IMR-90 (cell line): ENCODE data around the gene NDRG4. TPM values are rescaled to one million over a fixed set of nuclear protein-coding genes. Genes with fewer than 3 reads are reported as not detected.

Source experiments
- ATAC-seq: fragments of 200-7000 bp; cut with Tn5 transposase; 2 replicates; pipeline ENCODE4 v1.9.1; 2020; ENCODE audit warnings: low read depth, mild to moderate bottlenecking, moderate library complexity
- BruUV-seq: library from RNA; stranded (reverse); fragments of 400-500 nt; replicated peaks from 2 replicates; lab custom pipeline; 2021; lab: Mats Ljungman, UMichigan
- CTCF ChIA-PET: fragments of 300-600 bp; formaldehyde crosslinking; extraction: SDS; loops from one replicate; lab custom pipeline; 2021; ENCODE audit warnings: antibody characterized with exemption; lab: Yijun Ruan, JAX
- POLR2A ChIA-PET: fragments of 300-600 bp; sonication (Branson Sonifier 250); formaldehyde crosslinking; loops from one replicate; lab custom pipeline; 2022; ENCODE audit warnings: antibody characterized with exemption; ENCODE audit not compliant: unreplicated experiment; lab: Charles Lee
- DNase-seq: peaks from one replicate; pipeline ENCODE4 v3.0.0; 2013
- H2AFZ ChIP-seq: replicated peaks from 2 replicates; pipeline ENCODE3; 2013; ENCODE audit warnings: low read length, mild to moderate bottlenecking; ENCODE audit not compliant: poor library complexity
- H2AK5ac ChIP-seq: 2 replicates; pipeline ENCODE4 v1.6.1; 2013; ENCODE audit warnings: low read depth, low read length, inconsistent platforms
- H2AK9ac ChIP-seq: replicated peaks from 2 replicates; pipeline ENCODE3; 2013; ENCODE audit warnings: mild to moderate bottlenecking, low read depth, low read length, moderate library complexity; ENCODE audit not compliant: poor library complexity
- H2BK120ac ChIP-seq: 2 replicates; pipeline ENCODE4 v1.6.1; 2013; ENCODE audit warnings: low read depth, low read length, inconsistent platforms
- H2BK15ac ChIP-seq: 3 replicates; pipeline ENCODE4 v1.6.1; 2013; ENCODE audit warnings: low read depth, low read length, inconsistent platforms
- H2BK20ac ChIP-seq: 2 replicates; pipeline ENCODE4 v1.6.1; 2013; ENCODE audit warnings: low read depth, mild to moderate bottlenecking, inconsistent platforms, low read length, moderate library complexity
- H2BK5ac ChIP-seq: 2 replicates; pipeline ENCODE4 v1.6.1; 2013; ENCODE audit warnings: mild to moderate bottlenecking, low read depth, low read length, inconsistent platforms; ENCODE audit not compliant: poor library complexity, severe bottlenecking
- H3K14ac ChIP-seq: replicated peaks from 2 replicates; pipeline ENCODE4 v1.6.1; 2013; ENCODE audit warnings: low read depth, low read length, inconsistent platforms
- H3K18ac ChIP-seq: 2 replicates; pipeline ENCODE4 v1.6.1; 2013; ENCODE audit warnings: low read depth, low read length, control low read depth
- H3K23ac ChIP-seq: 2 replicates; pipeline ENCODE4 v1.6.1; 2013; ENCODE audit warnings: low read depth, low read length, inconsistent platforms
- H3K27ac ChIP-seq: 2 replicates; pipeline ENCODE4 v1.5.1; 2013; ENCODE audit warnings: mild to moderate bottlenecking, control low read depth, low read length; ENCODE audit not compliant: insufficient read depth
- H3K27me3 ChIP-seq: 2 replicates; pipeline ENCODE4 v1.6.1; 2013; ENCODE audit warnings: low read length; ENCODE audit not compliant: control insufficient read depth, insufficient read depth
- H3K36me3 ChIP-seq: 2 replicates; pipeline ENCODE4 v1.6.1; 2013; ENCODE audit warnings: low read length, mixed read lengths; ENCODE audit not compliant: control insufficient read depth, insufficient read depth
- H3K4ac ChIP-seq: 2 replicates; pipeline ENCODE4 v1.6.1; 2013; ENCODE audit warnings: low read depth, low read length, inconsistent platforms
- H3K4me1 ChIP-seq: 2 replicates; pipeline ENCODE4 v1.6.1; 2013; ENCODE audit warnings: low read length, mixed read lengths; ENCODE audit not compliant: control insufficient read depth, insufficient read depth
- H3K4me2 ChIP-seq: 2 replicates; pipeline ENCODE4 v1.6.1; 2013; ENCODE audit warnings: low read depth, mild to moderate bottlenecking, control low read depth, low read length, moderate library complexity
- H3K4me3 ChIP-seq: 2 replicates; pipeline ENCODE4 v1.5.1; 2013; ENCODE audit warnings: low read depth, mild to moderate bottlenecking, control low read depth, low read length, moderate library complexity; ENCODE audit not compliant: insufficient read depth
- H3K56ac ChIP-seq: 2 replicates; pipeline ENCODE4 v1.6.1; 2013; ENCODE audit warnings: low read length, inconsistent platforms; ENCODE audit not compliant: insufficient read depth; ENCODE audit errors: extremely low read depth
- H3K79me1 ChIP-seq, 2 experiments: 2 replicates each; pipeline ENCODE4 v1.6.1; 2013; ENCODE audit warnings: low read length in 2 of 2, inconsistent platforms in 1 of 2, low read depth in 1 of 2
- H3K9ac ChIP-seq: 2 replicates; pipeline ENCODE4 v1.6.1; 2013; ENCODE audit warnings: low read depth, low read length, control low read depth
- H3K9me1 ChIP-seq: 2 replicates; pipeline ENCODE4 v1.6.1; 2013; ENCODE audit warnings: low read length, inconsistent platforms; ENCODE audit not compliant: insufficient read depth
- H3K9me3 ChIP-seq: 2 replicates; pipeline ENCODE4 v1.6.1; 2013; ENCODE audit warnings: low read length; ENCODE audit not compliant: control insufficient read depth, insufficient read depth
- H4K20me1 ChIP-seq: 2 replicates; pipeline ENCODE4 v1.6.1; 2013; ENCODE audit warnings: low read length, inconsistent platforms; ENCODE audit not compliant: insufficient read depth
- H4K5ac ChIP-seq: 2 replicates; pipeline ENCODE4 v1.6.1; 2013; ENCODE audit warnings: mild to moderate bottlenecking, low read depth, low read length, control low read depth
- H4K8ac ChIP-seq, 2 experiments: 2 replicates each; pipeline ENCODE4 v1.6.1; 2013; ENCODE audit warnings: low read depth in 2 of 2, low read length in 2 of 2, control low read depth in 1 of 2, inconsistent platforms in 1 of 2
- H4K91ac ChIP-seq: 2 replicates; pipeline ENCODE4 v1.6.1; 2013; ENCODE audit warnings: low read depth, low read length, inconsistent platforms; ENCODE audit not compliant: insufficient read depth
- BHLHE40 ChIP-seq: fragments of 150-350 bp; IDR thresholded peaks from 2 replicates; pipeline ENCODE4 v1.6.1; 2016; ENCODE audit warnings: mild to moderate bottlenecking, low read depth, low read length
- FOS ChIP-seq: fragments of 150-350 bp; IDR thresholded peaks from 2 replicates; pipeline ENCODE4 v1.6.1; 2016; ENCODE audit warnings: low read depth, low read length
- MAZ ChIP-seq: IDR thresholded peaks from 2 replicates; pipeline ENCODE4 v1.6.1; 2012; ENCODE audit warnings: low read depth, mild to moderate bottlenecking, low read length, improper control_type of control experiment, moderate library complexity, borderline replicate concordance
- NFE2L2 ChIP-seq: fragments of 150-350 bp; IDR thresholded peaks from 2 replicates; pipeline ENCODE4 v1.6.1; 2016; ENCODE audit warnings: low read depth, mild to moderate bottlenecking, low read length
- POLR2A ChIP-seq: IDR thresholded peaks from 2 replicates; pipeline ENCODE4 v1.6.1; 2012; ENCODE audit warnings: mild to moderate bottlenecking, low read depth, low read length
- RAD21 ChIP-seq: IDR thresholded peaks from 2 replicates; pipeline ENCODE4 v1.6.1; 2012; ENCODE audit warnings: low read length, improper control_type of control experiment
- WGBS, 2 experiments: methylation state at CpG; one replicate each; pipeline versions ENCODE4 v1.1.5 to v1.1.7; 2013; ENCODE audit warnings: missing lambda C conversion rate in 2 of 2; ENCODE audit not compliant: insufficient read length in 1 of 2; ENCODE audit errors: extremely low coverage in 2 of 2; 5-methylcytosine and 5-hydroxymethylcytosine counted together
- dilution Hi-C: fragments of 300-500 bp; cut with HindIII; formaldehyde crosslinking; loops from one replicate; pipeline ENCODE4 v1.14.3; 2018; ENCODE audit warnings: low sequenced_read_pairs; ENCODE audit not compliant: unreplicated experiment
- in situ Hi-C: fragments of 300-500 bp; cut with MboI; formaldehyde crosslinking; loops from 3 replicates; pipeline ENCODE4 v1.14.3; 2019; ENCODE audit warnings: low sequenced_read_pairs, inconsistent platforms, mixed read lengths
- intact Hi-C: fragments of 100-400 bp; cut with micrococcal nuclease; formaldehyde crosslinking; loops from 2 replicates; pipeline ENCODE4 v1.10.0; 2022
- polyA plus RNA-seq, 3 experiments: library from polyadenylated mRNA; depleted of rRNA; stranded (reverse); fragments of >200 nt; gene quantifications; 2 replicates each; pipeline ENCODE4 v1.2.3, GENCODE V29; 2012; ENCODE audit warnings: low replicate concordance in 1 of 3
- total RNA-seq: library from RNA; depleted of rRNA; stranded (reverse); fragments of >200 nt; gene quantifications from 2 replicates; pipeline ENCODE4 v1.2.3, GENCODE V29; 2012

Gene NDRG4
- total and polyA plus RNA-seq, 2 of the 4 experiments (the other 2 are of a cell fraction): 10.9 to 23.5 TPM

GRCh38 chr16:58518083-58518979 lies 18.4 kb downstream of the NDRG4 start:
- no peak overlapping the region for H3K23ac ChIP-seq
- H3K18ac ChIP-seq: no peak overlapping the region
- no peak overlapping the region for H3K9ac ChIP-seq
- peaks cover 5% of the 10 kb centered on the region; the same call in 1 of the 2 replicates for H4K20me1 ChIP-seq
- no peak overlapping the region for H3K56ac ChIP-seq
- whole genome bisulfite sequencing, 2 experiments: 100% methylated on average over 2 of the region's 8 CpGs; no CpG with 5 or more reads in 1 of the 2 experiments
- H4K8ac ChIP-seq: no peak overlapping the region
- H4K91ac ChIP-seq: no peak overlapping the region
- TF ChIP-seq FOS: no peak
- TF ChIP-seq MAZ: no peak
- TF ChIP-seq POLR2A: no peak
- TF ChIP-seq RAD21: no peak
- no peak for TF ChIP-seq BHLHE40
- no peak for TF ChIP-seq NFE2L2
- H2AFZ ChIP-seq: no peak overlapping the region
- H2BK120ac ChIP-seq: no peak overlapping the region
- no peak for ATAC-seq
- H3K14ac ChIP-seq: no peak overlapping the region
- in situ Hi-C loops: no loop called here
- H2BK20ac ChIP-seq: no peak overlapping the region
- no TSS peak for BruUV-seq
- H3K79me1 ChIP-seq: peaks cover 15 to 23% of the 10 kb centered on the region in 2 experiments
- ChIA-PET POLR2A (interaction anchor here (0.7 kb wide), 1 partner anchor 40 kb away, joined by 3 read pairs; no protein-coding TSS in a partner anchor), CTCF (interaction anchor here (1.1 kb wide), 1 partner anchor 25 kb away, joined by 3 read pairs; no protein-coding TSS in a partner anchor)
- H3K4me1 ChIP-seq: 0 out of 2 replicates have a peak, but pooled peaks cover 2% of the 10 kb centered on the region
- H2AK5ac ChIP-seq: no peak overlapping the region
- H3K9me3 ChIP-seq: no peaks in the 10 kb centered on the region
- no peak overlapping the region for H3K4me2 ChIP-seq
- dilution Hi-C loops: no loop called here
- H2AK9ac ChIP-seq: no peak overlapping the region
- H3K27me3 ChIP-seq: no peaks in the 10 kb centered on the region
- peaks cover 45% of the 10 kb centered on the region for H3K36me3 ChIP-seq
- no peak overlapping the region for H2BK5ac ChIP-seq
- no peak overlapping the region for H3K4ac ChIP-seq
- H2BK15ac ChIP-seq: no peak overlapping the region
- H3K9me1 ChIP-seq: no peaks in the 10 kb centered on the region; the same call in 1 of the 2 replicates
- DNase-seq: no peak
- H3K4me3 ChIP-seq: no peak overlapping the region
- intact Hi-C loops: no loop called here
- no peak overlapping the region for H4K5ac ChIP-seq
- H3K27ac ChIP-seq: no peak overlapping the region
